ENCODE data around the gene C6orf47.
"Not testable (repeated sequence)": the region's sequence is repeated elsewhere in the genome, so short reads cannot be mapped to it uniquely, and the experiment has no call there.

The C6orf47 gene

GRCh38 chr6:31660381-31661261 lies at the start of gene C6orf47:
Gene C6orf47 (minus strand): TSS chr6:31660778. CDS start chr6:31659947, 831 bp downstream.
- in situ Hi-C loops (cut with MboI; ENCODE audit: low sequenced_read_pairs), result no loop called here

GRCh38 chr6:31709157-31709556 lies 48.6 kb upstream of the C6orf47 start:
- in situ Hi-C loops (cut with MboI; ENCODE audit: low sequenced_read_pairs), result not testable (repeated sequence)

GRCh38 chr6:31708224-31708623 lies 47.6 kb upstream of the C6orf47 start:
- in situ Hi-C loops (cut with MboI; ENCODE audit: low sequenced_read_pairs), result no loop called here

GRCh38 chr6:31707701-31708100 lies 47.1 kb upstream of the C6orf47 start:
- in situ Hi-C loops (cut with MboI; ENCODE audit: low sequenced_read_pairs), result no loop called here

GRCh38 chr6:31706599-31706998 lies 46.0 kb upstream of the C6orf47 start, which contains the start of gene LY6G6F:
Gene LY6G6F (plus strand): TSS chr6:31706866. CDS start chr6:31706907, 41 bp downstream.
- in situ Hi-C loops (cut with MboI; ENCODE audit: low sequenced_read_pairs), result no loop called here

GRCh38 chr6:31705931-31706330 lies 45.4 kb upstream of the C6orf47 start:
- in situ Hi-C loops (cut with MboI; ENCODE audit: low sequenced_read_pairs), result no loop called here

GRCh38 chr6:31702819-31703716 lies 42.5 kb upstream of the C6orf47 start, which contains the start of gene ABHD16A:
Gene ABHD16A (minus strand): TSS chr6:31703324. CDS start chr6:31703281, 43 bp downstream.
- in situ Hi-C loops (cut with MboI; ENCODE audit: low sequenced_read_pairs), result no loop called here

GRCh38 chr6:31702405-31702818 lies 41.8 kb upstream of the C6orf47 start:
- in situ Hi-C loops (cut with MboI; ENCODE audit: low sequenced_read_pairs), result no loop called here

GRCh38 chr6:31701666-31702404 lies 41.3 kb upstream of the C6orf47 start:
- in situ Hi-C loops (cut with MboI; ENCODE audit: low sequenced_read_pairs), result no loop called here

- in situ Hi-C loops (cut with MboI; ENCODE audit: low sequenced_read_pairs), result no loop called here
These were observed 40.3 kb upstream of the C6orf47 start for GRCh38 chr6:31700740-31701401.

GRCh38 chr6:31697555-31697954 lies 37.0 kb upstream of the C6orf47 start:
- in situ Hi-C loops (cut with MboI; ENCODE audit: low sequenced_read_pairs), result no loop called here

GRCh38 chr6:31693535-31693934 lies 33.0 kb upstream of the C6orf47 start:
- in situ Hi-C loops (cut with MboI; ENCODE audit: low sequenced_read_pairs), result no loop called here

- in situ Hi-C loops (cut with MboI; ENCODE audit: low sequenced_read_pairs), result no loop called here
These were observed 32.3 kb upstream of the C6orf47 start for GRCh38 chr6:31692886-31693285.

- in situ Hi-C loops (cut with MboI; ENCODE audit: low sequenced_read_pairs), result no loop called here
These were observed 31.8 kb upstream of the C6orf47 start for GRCh38 chr6:31692353-31692752.

- in situ Hi-C loops (cut with MboI; ENCODE audit: low sequenced_read_pairs), result no loop called here
These were observed 31.1 kb upstream of the C6orf47 start for GRCh38 chr6:31691564-31692108.

GRCh38 chr6:31691078-31691463 lies 30.5 kb upstream of the C6orf47 start:
- in situ Hi-C loops (cut with MboI; ENCODE audit: low sequenced_read_pairs), result no loop called here

- in situ Hi-C loops (cut with MboI; ENCODE audit: low sequenced_read_pairs), result no loop called here
These were observed 29.9 kb upstream of the C6orf47 start for GRCh38 chr6:31690231-31691077.

- in situ Hi-C loops (cut with MboI; ENCODE audit: low sequenced_read_pairs), result no loop called here
These were observed 28.9 kb upstream of the C6orf47 start for GRCh38 chr6:31689249-31690110.
